ENCODE measurements around the gene CRYBB3.

DNA sequence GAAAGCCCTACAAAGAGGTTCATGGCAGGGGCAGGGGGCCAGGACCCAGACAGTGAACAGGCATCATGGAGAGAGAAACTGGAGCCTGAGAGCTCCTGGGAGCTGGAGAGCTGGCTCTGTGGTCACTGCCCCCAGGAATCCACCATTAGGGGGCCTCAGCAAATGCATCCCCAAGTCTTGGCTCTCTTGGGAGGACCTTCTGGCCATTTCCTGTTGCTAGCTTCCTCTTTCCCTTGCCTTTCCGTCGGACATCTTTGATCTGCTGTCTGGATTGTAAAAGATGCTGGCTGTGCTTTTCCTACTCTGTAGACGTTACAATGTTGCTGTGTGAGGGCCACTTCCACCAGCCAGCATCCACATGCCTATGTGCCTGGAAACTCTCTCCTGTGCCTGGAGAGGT lies 12.7 kb downstream of the CRYBB3 start:
- TF ChIP-seq, protein P1, sequence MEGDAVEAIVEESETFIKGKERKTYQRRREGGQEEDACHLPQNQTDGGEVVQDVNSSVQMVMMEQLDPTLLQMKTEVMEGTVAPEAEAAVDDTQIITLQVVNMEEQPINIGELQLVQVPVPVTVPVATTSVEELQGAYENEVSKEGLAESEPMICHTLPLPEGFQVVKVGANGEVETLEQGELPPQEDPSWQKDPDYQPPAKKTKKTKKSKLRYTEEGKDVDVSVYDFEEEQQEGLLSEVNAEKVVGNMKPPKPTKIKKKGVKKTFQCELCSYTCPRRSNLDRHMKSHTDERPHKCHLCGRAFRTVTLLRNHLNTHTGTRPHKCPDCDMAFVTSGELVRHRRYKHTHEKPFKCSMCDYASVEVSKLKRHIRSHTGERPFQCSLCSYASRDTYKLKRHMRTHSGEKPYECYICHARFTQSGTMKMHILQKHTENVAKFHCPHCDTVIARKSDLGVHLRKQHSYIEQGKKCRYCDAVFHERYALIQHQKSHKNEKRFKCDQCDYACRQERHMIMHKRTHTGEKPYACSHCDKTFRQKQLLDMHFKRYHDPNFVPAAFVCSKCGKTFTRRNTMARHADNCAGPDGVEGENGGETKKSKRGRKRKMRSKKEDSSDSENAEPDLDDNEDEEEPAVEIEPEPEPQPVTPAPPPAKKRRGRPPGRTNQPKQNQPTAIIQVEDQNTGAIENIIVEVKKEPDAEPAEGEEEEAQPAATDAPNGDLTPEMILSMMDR (conservative IDR thresholded peaks at IDR 0.05; ENCODE audit: low read depth, low read length), result no peak
- TF ChIP-seq POLR2A (IDR thresholded peaks at IDR 0.05; ENCODE audit: low read depth, low read length) (no peak), RFX5 (IDR thresholded peaks at IDR 0.05; ENCODE audit: low read depth, low read length) (no peak), RAD21 (IDR thresholded peaks at IDR 0.05; ENCODE audit: low read length) (no peak), FOS (IDR thresholded peaks at IDR 0.05; ENCODE audit: low read depth, low read length) (no peak), CEBPB (IDR thresholded peaks at IDR 0.05; ENCODE audit: low read depth, low read length) (no peak), MAFK (IDR thresholded peaks at IDR 0.05; ENCODE audit: low read depth, low read length) (no peak), NFE2L2 (IDR thresholded peaks at IDR 0.05; ENCODE audit: low read depth, low read length) (no peak), MXI1 (IDR thresholded peaks at IDR 0.05; ENCODE audit: borderline replicate concordance, low read depth, low read length) (no peak), SMC3 (IDR thresholded peaks at IDR 0.05; ENCODE audit: low read depth, low read length) (no peak)
- TF ChIP-seq, protein P2, sequence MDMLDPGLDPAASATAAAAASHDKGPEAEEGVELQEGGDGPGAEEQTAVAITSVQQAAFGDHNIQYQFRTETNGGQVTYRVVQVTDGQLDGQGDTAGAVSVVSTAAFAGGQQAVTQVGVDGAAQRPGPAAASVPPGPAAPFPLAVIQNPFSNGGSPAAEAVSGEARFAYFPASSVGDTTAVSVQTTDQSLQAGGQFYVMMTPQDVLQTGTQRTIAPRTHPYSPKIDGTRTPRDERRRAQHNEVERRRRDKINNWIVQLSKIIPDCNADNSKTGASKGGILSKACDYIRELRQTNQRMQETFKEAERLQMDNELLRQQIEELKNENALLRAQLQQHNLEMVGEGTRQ (IDR thresholded peaks at IDR 0.05; ENCODE audit: low read depth, low read length), result no peak
